HG02970 (cell line): ENCODE data around the gene OR2V1.
"Not testable (repeated sequence)": the region's sequence is repeated elsewhere in the genome, so short reads cannot be mapped to it uniquely, and the experiment has no call there.

Experiments used
- ATAC-seq: cut with Tn5 transposase; IDR thresholded peaks from one replicate; pipeline ENCODE4 v1.9.1; 2021; ENCODE audit warnings: mild to moderate bottlenecking, moderate library complexity, moderate number of reproducible peaks; ENCODE audit not compliant: unreplicated experiment, low FRiP score

OR2V1 gene

GRCh38 chr5:181131514-181131913 lies 545 bp upstream of the OR2V1 start:
- ATAC-seq, result no peak

- ATAC-seq, result not testable (repeated sequence)
Observed at GRCh38 chr5:181130081-181130480, 888 bp downstream of the OR2V1 start.

- no peak for ATAC-seq
Observed at GRCh38 chr5:181129601-181130000, 1.4 kb downstream of the OR2V1 start.

- ATAC-seq, result no peak
Observed at GRCh38 chr5:181127907-181128626, 2.9 kb downstream of the OR2V1 start.

- ATAC-seq, result no peak
Observed at GRCh38 chr5:181127456-181127855, 3.5 kb downstream of the OR2V1 start.

GRCh38 chr5:181126841-181127240 lies 4.1 kb downstream of the OR2V1 start:
- no peak for ATAC-seq

- ATAC-seq, result no peak
Observed at GRCh38 chr5:181124526-181124925, 6.4 kb downstream of the OR2V1 start.

GRCh38 chr5:181121675-181122561 lies 9.1 kb downstream of the OR2V1 start:
- no peak for ATAC-seq

GRCh38 chr5:181120761-181121160 lies 10.2 kb downstream of the OR2V1 start:
- ATAC-seq, result no peak

- no peak for ATAC-seq
Observed at GRCh38 chr5:181120306-181120705, 10.7 kb downstream of the OR2V1 start.

GRCh38 chr5:181119105-181119504 lies 11.9 kb downstream of the OR2V1 start:
- ATAC-seq, result no peak

- no peak for ATAC-seq
Observed at GRCh38 chr5:181118369-181118768, 12.6 kb downstream of the OR2V1 start.

- no peak for ATAC-seq
Observed at GRCh38 chr5:181114844-181115778, 15.9 kb downstream of the OR2V1 start.

GRCh38 chr5:181114284-181114843 lies 16.6 kb downstream of the OR2V1 start:
- ATAC-seq, result no peak

GRCh38 chr5:181113572-181113971 lies 17.4 kb downstream of the OR2V1 start:
- not testable (repeated sequence) for ATAC-seq

GRCh38 chr5:181112476-181112875 lies 18.5 kb downstream of the OR2V1 start:
- no peak for ATAC-seq

- ATAC-seq, result no peak
Observed at GRCh38 chr5:181111010-181111409, 20.0 kb downstream of the OR2V1 start.

GRCh38 chr5:181109489-181110013 lies 21.4 kb downstream of the OR2V1 start:
- no peak for ATAC-seq

GRCh38 chr5:181108578-181109165 lies 22.3 kb downstream of the OR2V1 start:
- ATAC-seq, result no peak

GRCh38 chr5:181107699-181108098 lies 23.3 kb downstream of the OR2V1 start:
- ATAC-seq, result no peak
